OCI-LY7 (cell line): ENCODE measurements around the gene CRYAB. TPM values are rescaled to one million over a fixed set of nuclear protein-coding genes. Genes with fewer than 3 reads are reported as not detected.
A peak's percentile ranks its signal among the peaks of the same experiment; 100 is the strongest.

Experiments used
- BruUV-seq: library from RNA; stranded (reverse); fragments of 400-500 nt; replicated peaks from 2 replicates; lab custom pipeline; 2021; lab: Mats Ljungman, UMichigan
- CTCF ChIA-PET: fragments of 300-600 bp; sonication (Branson Sonifier 250); formaldehyde crosslinking; loops from one replicate; lab custom pipeline; 2022; ENCODE audit warnings: antibody characterized with exemption; ENCODE audit not compliant: unreplicated experiment; lab: Charles Lee
- POLR2A ChIA-PET: fragments of 300-600 bp; sonication (Branson Sonifier 250); formaldehyde crosslinking; loops from one replicate; lab custom pipeline; 2022; ENCODE audit warnings: antibody characterized with exemption; lab: Charles Lee
- DNase-seq: peaks from one replicate; pipeline ENCODE4 v3.0.0-alpha.2; 2015; ENCODE audit warnings: low spot score
- H2AFZ ChIP-seq: fragments of 200-600 bp; sonication (generic), shearing (Covaris generic); 2 replicates; pipeline ENCODE4 v1.6.1; 2014; ENCODE audit warnings: mild to moderate bottlenecking, antibody characterized with exemption, low read length, moderate library complexity
- H3K27ac ChIP-seq: fragments of 200-600 bp; sonication (generic); 2 replicates; pipeline ENCODE4 v1.5.1; 2014; ENCODE audit warnings: mixed run types, low read depth, mild to moderate bottlenecking, moderate library complexity, low read length, inconsistent platforms; ENCODE audit not compliant: poor library complexity, severe bottlenecking
- H3K36me3 ChIP-seq: fragments of 200-600 bp; sonication (generic); 2 replicates; pipeline ENCODE4 v1.6.1; 2014; ENCODE audit warnings: mild to moderate bottlenecking, antibody characterized with exemption, low read length, moderate library complexity, mixed read lengths; ENCODE audit not compliant: insufficient read depth
- H3K4me1 ChIP-seq: fragments of 200-600 bp; sonication (generic); 2 replicates; pipeline ENCODE4 v1.5.1; 2014; ENCODE audit warnings: mild to moderate bottlenecking, low read length; ENCODE audit not compliant: insufficient read depth, poor library complexity, severe bottlenecking
- H3K4me2 ChIP-seq: fragments of 200-600 bp; sonication (generic); 2 replicates; pipeline ENCODE4 v1.6.1; 2014; ENCODE audit warnings: mild to moderate bottlenecking, low read length
- H3K4me3 ChIP-seq: fragments of 200-600 bp; sonication (generic); 2 replicates; pipeline ENCODE4 v1.5.1; 2014; ENCODE audit warnings: mild to moderate bottlenecking, low read depth, low read length; ENCODE audit not compliant: poor library complexity, severe bottlenecking
- H3K79me2 ChIP-seq: fragments of 200-600 bp; sonication (generic); 2 replicates; pipeline ENCODE4 v1.6.1; 2016; ENCODE audit warnings: low read depth, mild to moderate bottlenecking, low read length, moderate library complexity, mixed read lengths; ENCODE audit not compliant: insufficient read depth
- H3K9me2 ChIP-seq: fragments of 200-600 bp; sonication (generic); 2 replicates; pipeline ENCODE4 v1.6.1; 2016; ENCODE audit warnings: mild to moderate bottlenecking, low read length, mixed read lengths; ENCODE audit not compliant: insufficient read depth
- H3K9me3 ChIP-seq: fragments of 200-600 bp; sonication (generic); 2 replicates; pipeline ENCODE4 v1.6.1; 2014; ENCODE audit warnings: mild to moderate bottlenecking, mixed run types, low read length, mixed read lengths
- H4K20me1 ChIP-seq: fragments of 200-600 bp; sonication (generic); 2 replicates; pipeline ENCODE4 v1.6.1; 2014; ENCODE audit warnings: mild to moderate bottlenecking, antibody characterized with exemption, low read length, moderate library complexity, mixed read lengths; ENCODE audit not compliant: insufficient read depth
- EZH2phosphoT487 ChIP-seq: fragments of 200-600 bp; sonication (generic); IDR thresholded peaks from 2 replicates; pipeline ENCODE4 v1.6.1; 2018; ENCODE audit warnings: low read depth, borderline replicate concordance, mild to moderate bottlenecking, mixed run types, antibody characterized with exemption, low read length, moderate library complexity, mixed read lengths
- intact Hi-C: fragments of 100-400 bp; cut with micrococcal nuclease; formaldehyde crosslinking; loops from one replicate; pipeline ENCODE4 v1.10.0; 2022; ENCODE audit not compliant: unreplicated experiment
- total RNA-seq, 2 experiments: library from RNA; depleted of rRNA in 1 of 2; stranded (reverse); fragments of >200 nt in 1 of 2; shearing (Covaris generic) in 1 of 2; gene quantifications; 2 replicates each; pipeline ENCODE4 v1.2.3, GENCODE V29; 2014 to 2022
- TF ChIP-seq, protein P1 (sequence below): fragments of 200-600 bp; sonication (generic); conservative IDR thresholded peaks from 2 replicates; pipeline ENCODE4 v1.5.1; 2014; ENCODE audit warnings: mild to moderate bottlenecking, antibody characterized with exemption, low read length, moderate library complexity, mixed read lengths

Gene CRYAB
- total RNA-seq, 2 experiments from 2014 or later, result not detected

DNA sequence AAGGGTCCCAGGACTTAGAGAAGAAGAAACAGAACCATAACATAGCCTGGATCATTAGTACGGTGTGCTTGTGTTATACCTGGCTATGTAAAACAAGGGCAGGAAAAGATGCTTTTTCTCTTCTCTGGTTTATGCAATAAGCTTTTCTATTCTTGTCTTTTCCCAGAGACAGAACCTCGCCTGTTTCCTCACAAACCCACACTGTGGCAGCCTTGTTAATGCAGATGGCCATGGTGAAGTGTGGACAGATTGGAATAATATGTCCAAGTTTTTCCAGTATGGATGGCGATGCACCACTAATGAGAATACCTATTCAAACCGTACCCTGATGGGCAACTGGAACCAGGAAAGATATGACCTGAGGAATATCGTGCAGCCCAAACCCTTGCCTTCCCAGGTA is 29.4 kb downstream of the CRYAB start:
- H4K20me1 ChIP-seq, result no peaks in the 10 kb centered on the region
- TF ChIP-seq, protein P1, sequence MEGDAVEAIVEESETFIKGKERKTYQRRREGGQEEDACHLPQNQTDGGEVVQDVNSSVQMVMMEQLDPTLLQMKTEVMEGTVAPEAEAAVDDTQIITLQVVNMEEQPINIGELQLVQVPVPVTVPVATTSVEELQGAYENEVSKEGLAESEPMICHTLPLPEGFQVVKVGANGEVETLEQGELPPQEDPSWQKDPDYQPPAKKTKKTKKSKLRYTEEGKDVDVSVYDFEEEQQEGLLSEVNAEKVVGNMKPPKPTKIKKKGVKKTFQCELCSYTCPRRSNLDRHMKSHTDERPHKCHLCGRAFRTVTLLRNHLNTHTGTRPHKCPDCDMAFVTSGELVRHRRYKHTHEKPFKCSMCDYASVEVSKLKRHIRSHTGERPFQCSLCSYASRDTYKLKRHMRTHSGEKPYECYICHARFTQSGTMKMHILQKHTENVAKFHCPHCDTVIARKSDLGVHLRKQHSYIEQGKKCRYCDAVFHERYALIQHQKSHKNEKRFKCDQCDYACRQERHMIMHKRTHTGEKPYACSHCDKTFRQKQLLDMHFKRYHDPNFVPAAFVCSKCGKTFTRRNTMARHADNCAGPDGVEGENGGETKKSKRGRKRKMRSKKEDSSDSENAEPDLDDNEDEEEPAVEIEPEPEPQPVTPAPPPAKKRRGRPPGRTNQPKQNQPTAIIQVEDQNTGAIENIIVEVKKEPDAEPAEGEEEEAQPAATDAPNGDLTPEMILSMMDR, result no peak
- no peak for TF ChIP-seq EZH2phosphoT487
- intact Hi-C loops, result no loop called here
- CTCF ChIA-PET, result no interaction called here
- POLR2A ChIA-PET, result interaction anchor here (1.0 to 4.2 kb wide), 7 partner anchors 10 to 100 kb away, joined by 3 to 27 read pairs (median 5); partner anchors contain the start of gene ALG9
- peaks cover 3% of the 10 kb centered on the region; the same call in 1 of the 2 replicates for H3K79me2 ChIP-seq
- H3K4me2 ChIP-seq, result no peak overlapping the region
- no TSS peak for BruUV-seq
- H3K4me1 ChIP-seq, result peaks cover 12% of the 10 kb centered on the region
- no peak for DNase-seq
- no peak overlapping the region for H3K27ac ChIP-seq
- no peak overlapping the region for H2AFZ ChIP-seq
- H3K36me3 ChIP-seq, result no peaks in the 10 kb centered on the region
- H3K9me2 ChIP-seq, result no peaks in the 10 kb centered on the region
- H3K9me3 ChIP-seq, result no peaks in the 10 kb centered on the region
- H3K4me3 ChIP-seq, result no peak overlapping the region

DNA sequence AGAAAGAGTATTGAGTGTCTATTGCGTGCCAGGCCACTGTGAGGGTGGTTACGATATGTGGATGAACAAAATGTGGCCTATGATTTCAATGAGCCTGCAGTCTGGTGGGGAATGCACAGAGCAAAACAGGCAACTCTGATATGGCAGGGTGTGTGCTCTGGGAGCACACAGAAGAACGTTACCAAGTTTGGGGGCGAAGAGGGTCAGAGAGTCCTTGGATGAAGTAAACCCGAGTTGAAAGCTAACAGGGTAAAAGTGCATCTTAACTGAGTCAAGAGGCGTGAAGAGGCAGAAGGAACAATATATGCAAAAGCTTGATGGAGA is 32.0 kb downstream of the CRYAB start:
- H3K9me3 ChIP-seq, result no peaks in the 10 kb centered on the region
- peaks cover 12% of the 10 kb centered on the region for H3K4me1 ChIP-seq
- TF ChIP-seq, protein P1, result no peak
- TF ChIP-seq EZH2phosphoT487, result no peak
- peak overlapping the region; percentile 79 for H2AFZ ChIP-seq
- H3K4me3 ChIP-seq, result peak overlapping the region; percentile 75
- H3K27ac ChIP-seq, result peak overlapping the region; percentile 72
- ChIA-PET POLR2A (interaction anchor here (0.9 to 4.2 kb wide), 3 partner anchors 8 to 46 kb away, joined by 3 to 27 read pairs (median 21); partner anchors contain the start of gene ALG9), CTCF (no interaction called here)
- intact Hi-C loops, result loop anchor here (1.0 to 5.0 kb wide), 3 partner anchors 47 to 208 kb away; partner anchors contain the start of genes SDHD and TIMM8B
- H3K4me2 ChIP-seq, result peak overlapping the region; percentile 85
- H3K36me3 ChIP-seq, result peaks cover 7% of the 10 kb centered on the region; the same call in 1 of the 2 replicates
- BruUV-seq, result TSS peak; percentile 95
- no peaks in the 10 kb centered on the region for H4K20me1 ChIP-seq
- H3K9me2 ChIP-seq, result no peaks in the 10 kb centered on the region
- DNase-seq, result no peak
- H3K79me2 ChIP-seq, result peaks cover 3% of the 10 kb centered on the region; the same call in 1 of the 2 replicates
